SK-N-SH (cell line): ENCODE data around the gene CALN1. TPM values are rescaled to one million over a fixed set of nuclear protein-coding genes. Genes with fewer than 3 reads are reported as not detected.

Experiments used
- CTCF ChIA-PET: fragments of 300-600, 350-600 bp; formaldehyde crosslinking; extraction: SDS; loops from one replicate; lab custom pipeline; 2021; lab: Yijun Ruan, JAX
- POLR2A ChIA-PET: fragments of 350-600 bp; sonication (Branson Sonifier 250); formaldehyde crosslinking; extraction: SDS; loops from one replicate; lab custom pipeline; 2020; ENCODE audit warnings: antibody characterized with exemption, inconsistent platforms; lab: Yijun Ruan, JAX
- DNase-seq: peaks from one replicate; pipeline ENCODE4 v3.0.0; 2012
- H2AFZ ChIP-seq: fragments of 200-600 bp; sonication (generic); 2 replicates; pipeline ENCODE4 v1.8.1; 2016; ENCODE audit warnings: antibody characterized with exemption, mild to moderate bottlenecking, low read depth
- H3F3A ChIP-seq: fragments of 200-600 bp; sonication (generic); replicated peaks from 2 replicates; pipeline ENCODE3; 2016; ENCODE audit warnings: antibody characterized with exemption, mild to moderate bottlenecking; ENCODE audit not compliant: insufficient read depth
- H3K27ac ChIP-seq, 2 experiments: fragments of 200-500 bp in 1 of 2; fragments of 200-600 bp in 1 of 2; sonication (Bioruptor generic) in 1 of 2; sonication (generic), shearing (Covaris generic) in 1 of 2; 2 replicates each; pipeline versions ENCODE4 v1.5.1 to v1.6.1; 2014 to 2016; ENCODE audit warnings: low read depth in 2 of 2, inconsistent platforms in 1 of 2, low read length in 1 of 2, mild to moderate bottlenecking in 1 of 2, mixed read lengths in 1 of 2
- H3K27me3 ChIP-seq: fragments of 200-600 bp; sonication (generic), shearing (Covaris generic); 2 replicates; pipeline ENCODE4 v1.6.1; 2016; ENCODE audit warnings: mixed run types; ENCODE audit not compliant: insufficient read depth
- H3K36me3 ChIP-seq, 2 experiments: fragments of 200-500 bp in 1 of 2; fragments of 200-600 bp in 1 of 2; sonication (Bioruptor generic) in 1 of 2; sonication (generic) in 1 of 2; replicated peaks in 1 of 2; 2 replicates each; pipeline versions ENCODE3 to v1.5.1; 2014 to 2016; ENCODE audit warnings: low read length in 1 of 2, mild to moderate bottlenecking in 1 of 2; ENCODE audit not compliant: insufficient read depth in 2 of 2, control insufficient read depth in 1 of 2
- H3K4me1 ChIP-seq, 2 experiments: fragments of 200-500 bp in 1 of 2; fragments of 200-600 bp in 1 of 2; sonication (Bioruptor generic) in 1 of 2; sonication (generic), shearing (Covaris generic) in 1 of 2; 2 replicates each; pipeline versions ENCODE4 v1.5.1 to v1.6.1; 2014 to 2016; ENCODE audit warnings: low read depth in 1 of 2, low read length in 1 of 2, mixed run types in 1 of 2; ENCODE audit not compliant: insufficient read depth in 2 of 2, control insufficient read depth in 1 of 2
- H3K4me2 ChIP-seq: fragments of 200-600 bp; sonication (generic), shearing (Covaris generic); 2 replicates; pipeline ENCODE4 v1.6.1; 2017; ENCODE audit warnings: mixed run types
- H3K4me3 ChIP-seq, 2 experiments: fragments of 200-500 bp in 1 of 2; fragments of 200-600 bp in 1 of 2; sonication (Bioruptor generic) in 1 of 2; sonication (generic), shearing (Covaris generic) in 1 of 2; 2 replicates each; pipeline versions ENCODE4 v1.5.1 to v1.8.1; 2014 to 2016; ENCODE audit warnings: low read depth in 2 of 2, inconsistent platforms in 1 of 2, low read length in 1 of 2, mild to moderate bottlenecking in 1 of 2, mixed read lengths in 1 of 2, moderate library complexity in 1 of 2
- H3K79me2 ChIP-seq: fragments of 200-600 bp; sonication (generic); 2 replicates; pipeline ENCODE4 v1.8.1; 2017; ENCODE audit warnings: mild to moderate bottlenecking; ENCODE audit not compliant: insufficient read depth
- H3K9ac ChIP-seq: fragments of 200-600 bp; sonication (generic); 2 replicates; pipeline ENCODE4 v1.6.1; 2017; ENCODE audit warnings: mixed run types
- H3K9me2 ChIP-seq: fragments of 200-600 bp; sonication (generic); 2 replicates; pipeline ENCODE4 v1.6.1; 2017; ENCODE audit warnings: mixed run types
- H3K9me3 ChIP-seq: fragments of 200-600 bp; sonication (generic); 2 replicates; pipeline ENCODE4 v1.6.1; 2017; ENCODE audit warnings: mixed run types, mild to moderate bottlenecking, moderate library complexity
- H4K20me1 ChIP-seq: fragments of 200-600 bp; sonication (generic); 2 replicates; pipeline ENCODE4 v1.6.1; 2017; ENCODE audit warnings: mild to moderate bottlenecking, mixed run types; ENCODE audit not compliant: insufficient read depth
- FOSL2 ChIP-seq: IDR thresholded peaks from 2 replicates; pipeline ENCODE4 v1.4.0; 2012; ENCODE audit warnings: low read depth, mild to moderate bottlenecking, moderate library complexity, borderline replicate concordance
- FOXJ3 ChIP-seq: sonication (generic); formaldehyde crosslinking; IDR thresholded peaks from 2 replicates; pipeline ENCODE4 v1.5.1; 2020; ENCODE audit warnings: mild to moderate bottlenecking, missing genetic modification reagents
- FOXM1 ChIP-seq: IDR thresholded peaks from 2 replicates; pipeline ENCODE4 v1.4.0; 2012; ENCODE audit warnings: low read depth, mild to moderate bottlenecking
- GABPA ChIP-seq: IDR thresholded peaks from 2 replicates; pipeline ENCODE4 v1.4.0; 2012; ENCODE audit warnings: low read depth, mild to moderate bottlenecking
- GATA2 ChIP-seq: sonication (generic); formaldehyde crosslinking; IDR thresholded peaks from 2 replicates; pipeline ENCODE4 v1.5.0; 2020; ENCODE audit warnings: mild to moderate bottlenecking, missing genetic modification reagents
- JUND ChIP-seq: IDR thresholded peaks from 2 replicates; pipeline ENCODE4 v1.4.0; 2012
- NRF1 ChIP-seq: IDR thresholded peaks from 2 replicates; pipeline ENCODE4 v1.6.1; 2012; ENCODE audit warnings: low read depth, mild to moderate bottlenecking, low read length
- POLR2AphosphoS5 ChIP-seq: IDR thresholded peaks from 2 replicates; pipeline ENCODE4 v1.6.1; 2012; ENCODE audit warnings: low read depth, low read length
- RFX5 ChIP-seq: IDR thresholded peaks from 2 replicates; pipeline ENCODE4 v1.6.1; 2012; ENCODE audit warnings: mild to moderate bottlenecking, improper control_type of control experiment, low read length
- SIN3A ChIP-seq: IDR thresholded peaks from 2 replicates; pipeline ENCODE4 v1.6.1; 2012; ENCODE audit warnings: low read depth, mild to moderate bottlenecking, low read length, moderate library complexity, borderline replicate concordance
- TCF12 ChIP-seq: IDR thresholded peaks from 2 replicates; pipeline ENCODE4 v1.4.0; 2012
- TEAD4 ChIP-seq: IDR thresholded peaks from 2 replicates; pipeline ENCODE4 v1.4.0; 2012; ENCODE audit warnings: mild to moderate bottlenecking, borderline replicate concordance; ENCODE audit not compliant: insufficient read depth
- USF1 ChIP-seq: IDR thresholded peaks from 2 replicates; pipeline ENCODE4 v1.4.0; 2012; ENCODE audit warnings: low read depth, borderline replicate concordance
- YY1 ChIP-seq: IDR thresholded peaks from 2 replicates; pipeline ENCODE4 v1.4.0; 2012; ENCODE audit warnings: low read depth, mild to moderate bottlenecking
- WGBS: methylation state at CpG from one replicate; pipeline ENCODE4 v1.1.6; 2017; ENCODE audit warnings: low lambda C conversion rate; 5-methylcytosine and 5-hydroxymethylcytosine counted together
- polyA plus RNA-seq, 3 experiments: library from polyadenylated mRNA; depleted of rRNA; stranded (reverse); fragments of >200 nt; gene quantifications; 2 replicates each; pipeline ENCODE4 v1.2.3, GENCODE V29; 2012
- TF ChIP-seq, protein P1 (sequence below): fragments of 150-350 bp; IDR thresholded peaks from 2 replicates; pipeline ENCODE4 v1.6.1; 2016; ENCODE audit warnings: mild to moderate bottlenecking, low read depth, low read length

CALN1 gene
- polyA plus RNA-seq, 1 of the 3 experiments (the other 2 are of a cell fraction) = not detected

- Histone ChIP-seq H3K4me1 (no peaks in the 10 kb centered on the region), H3K27me3 (no peaks in the 10 kb centered on the region), H3F3A (no peaks in the 10 kb centered on the region), H3K27ac (no peak overlapping the region), H3K4me2 (no peak overlapping the region), H3K9me3 (no peaks in the 10 kb centered on the region), H3K79me2 (no peaks in the 10 kb centered on the region), H3K4me3 (no peak overlapping the region), H3K9me2 (no peaks in the 10 kb centered on the region), H3K9ac (no peak overlapping the region), H3K36me3 (no peaks in the 10 kb centered on the region), H4K20me1 (no peaks in the 10 kb centered on the region), H2AFZ (no peak overlapping the region)
- no peak for DNase-seq
- POLR2A ChIA-PET = no interaction called here
- TF ChIP-seq FOXM1 = no peak
- TF ChIP-seq, protein P1, sequence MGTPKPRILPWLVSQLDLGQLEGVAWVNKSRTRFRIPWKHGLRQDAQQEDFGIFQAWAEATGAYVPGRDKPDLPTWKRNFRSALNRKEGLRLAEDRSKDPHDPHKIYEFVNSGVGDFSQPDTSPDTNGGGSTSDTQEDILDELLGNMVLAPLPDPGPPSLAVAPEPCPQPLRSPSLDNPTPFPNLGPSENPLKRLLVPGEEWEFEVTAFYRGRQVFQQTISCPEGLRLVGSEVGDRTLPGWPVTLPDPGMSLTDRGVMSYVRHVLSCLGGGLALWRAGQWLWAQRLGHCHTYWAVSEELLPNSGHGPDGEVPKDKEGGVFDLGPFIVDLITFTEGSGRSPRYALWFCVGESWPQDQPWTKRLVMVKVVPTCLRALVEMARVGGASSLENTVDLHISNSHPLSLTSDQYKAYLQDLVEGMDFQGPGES = no peak
- WGBS = 26% methylated on average over 11 of the region's 11 CpGs
- CTCF ChIA-PET = no interaction called here
These were observed 611.8 kb downstream of the CALN1 start for GRCh38 chr7:71800321-71800720.

- H3K9ac ChIP-seq = no peak overlapping the region
- H3K4me2 ChIP-seq = no peak overlapping the region
- H3K4me3 ChIP-seq = no peak overlapping the region
- H3K36me3 ChIP-seq = no peaks in the 10 kb centered on the region
- POLR2A ChIA-PET = no interaction called here
- no peaks in the 10 kb centered on the region for H3K79me2 ChIP-seq
- no peak overlapping the region for H3K27ac ChIP-seq
- H2AFZ ChIP-seq = no peak overlapping the region
- no peak for TF ChIP-seq FOXM1
- TF ChIP-seq RFX5 = no peak
- no peak for TF ChIP-seq FOXJ3 (CRISPR knock-in tag)
- TF ChIP-seq, protein P1 = no peak
- no peak for TF ChIP-seq YY1
- TF ChIP-seq POLR2AphosphoS5 = no peak
- no peak for TF ChIP-seq FOSL2
- TF ChIP-seq USF1 = no peak
- no peak for TF ChIP-seq SIN3A
- TF ChIP-seq TEAD4 = no peak
- no peak for TF ChIP-seq TCF12
- TF ChIP-seq NRF1 = no peak
- TF ChIP-seq GATA2 = no peak
- no peak for TF ChIP-seq JUND
- TF ChIP-seq GABPA = no peak
- TF ChIP-seq, all 33 proteins: peak for 0
- no peaks in the 10 kb centered on the region for H3K27me3 ChIP-seq
- no peak for DNase-seq
- CTCF ChIA-PET = no interaction called here
- H3K9me3 ChIP-seq = no peaks in the 10 kb centered on the region
- no peaks in the 10 kb centered on the region for H4K20me1 ChIP-seq
- H3F3A ChIP-seq = no peaks in the 10 kb centered on the region
- H3K9me2 ChIP-seq = no peaks in the 10 kb centered on the region
- WGBS = 19% methylated on average over 10 of the region's 10 CpGs
- no peaks in the 10 kb centered on the region for H3K4me1 ChIP-seq
These were observed 616.7 kb downstream of the CALN1 start for GRCh38 chr7:71795410-71795809.
